ENCODE results near the gene EFCAB6.

Gene EFCAB6

DNA sequence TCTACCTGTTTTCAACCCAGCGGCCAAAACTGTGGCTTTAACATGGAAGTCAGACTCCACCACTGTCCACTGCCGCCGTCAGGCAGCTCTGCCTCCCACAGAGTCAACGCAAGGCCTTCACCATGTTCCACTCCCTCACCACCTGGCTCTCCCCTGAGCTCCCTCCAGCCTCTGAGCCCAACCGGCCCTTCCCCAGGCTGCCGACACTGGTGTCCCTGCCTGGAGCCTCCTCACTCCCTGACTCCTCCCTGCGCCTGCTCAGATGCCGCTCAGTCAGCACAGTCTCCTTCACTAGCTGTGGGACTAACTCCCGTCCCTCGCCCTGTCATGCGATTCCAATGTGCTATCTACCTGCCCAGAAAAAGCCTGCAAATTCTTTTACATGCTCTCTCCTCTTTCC is 33.9 kb upstream of the EFCAB6 start:
- no peak for DNase-seq

DNA sequence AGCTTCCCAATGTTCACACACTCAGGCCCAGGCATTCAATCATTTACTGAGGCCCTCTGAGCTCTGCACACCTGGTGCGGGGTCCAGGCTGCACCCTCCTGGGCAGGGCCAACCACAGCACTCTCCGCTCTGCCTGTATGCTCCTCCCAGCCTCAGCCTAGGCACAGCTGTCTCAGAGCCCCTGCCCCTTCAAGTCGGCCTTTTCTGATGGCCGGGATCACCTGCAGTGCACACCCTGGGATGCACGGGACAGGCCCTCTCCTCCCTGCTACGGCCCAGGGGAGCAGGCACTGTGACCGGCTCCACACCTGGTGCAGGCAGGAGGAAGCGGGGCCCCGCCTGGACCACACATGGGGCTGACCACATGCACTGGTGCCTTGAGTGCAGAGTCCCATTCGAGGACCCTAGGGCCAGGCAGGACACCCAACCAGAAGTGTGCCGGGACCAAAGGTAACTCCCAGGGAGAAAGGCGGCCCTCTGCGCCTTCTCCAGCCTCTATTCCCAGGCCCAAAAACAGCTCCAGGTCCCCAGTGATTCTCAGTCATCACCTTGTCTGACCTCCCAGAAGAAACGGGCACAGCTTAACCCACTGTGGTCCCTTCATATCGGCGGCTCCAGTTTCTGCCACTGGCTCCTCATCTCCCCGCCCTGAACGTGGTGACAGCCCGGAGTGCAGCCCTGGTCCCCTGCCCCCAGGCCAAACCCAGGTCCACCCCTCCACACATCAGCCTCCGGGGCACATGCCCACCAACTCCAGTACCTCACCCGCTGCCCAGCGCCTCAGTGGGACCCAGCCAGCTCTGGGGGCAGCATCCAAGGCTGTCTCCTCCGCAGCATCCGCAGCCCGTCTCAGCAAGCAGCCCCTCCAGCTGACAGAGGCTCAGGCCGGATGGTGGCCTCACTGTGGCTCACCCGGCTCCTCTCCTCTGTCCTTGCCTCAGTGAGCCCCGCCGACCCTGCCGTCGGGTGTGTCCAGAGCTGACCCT is 32.7 kb upstream of the EFCAB6 start:
- no peak for DNase-seq

GRCh38 chr22:43843783-43844530 is 31.9 kb upstream of the EFCAB6 start:
- no peak for DNase-seq

DNA sequence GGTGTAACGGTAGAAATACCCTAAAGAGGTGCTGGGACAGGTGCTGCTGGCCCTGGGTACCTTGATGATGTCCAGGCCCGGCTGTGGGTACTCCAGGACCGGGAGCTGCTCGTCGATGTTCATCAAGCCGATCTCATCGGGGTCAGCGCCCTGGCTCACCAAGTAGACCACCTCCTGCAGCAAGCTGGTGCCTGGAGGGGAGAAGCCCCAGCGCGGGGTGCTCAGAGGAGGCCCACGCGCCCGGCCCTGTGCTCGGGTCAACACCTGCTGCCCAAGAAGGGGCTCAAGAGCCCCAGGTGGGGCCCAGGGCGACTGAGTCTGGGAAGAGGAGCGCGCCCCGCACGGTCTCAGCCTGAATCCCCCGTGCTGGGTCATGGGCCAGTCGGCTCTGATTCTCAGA is 29.6 kb upstream of the EFCAB6 start:
- DNase-seq, result no peak

DNA sequence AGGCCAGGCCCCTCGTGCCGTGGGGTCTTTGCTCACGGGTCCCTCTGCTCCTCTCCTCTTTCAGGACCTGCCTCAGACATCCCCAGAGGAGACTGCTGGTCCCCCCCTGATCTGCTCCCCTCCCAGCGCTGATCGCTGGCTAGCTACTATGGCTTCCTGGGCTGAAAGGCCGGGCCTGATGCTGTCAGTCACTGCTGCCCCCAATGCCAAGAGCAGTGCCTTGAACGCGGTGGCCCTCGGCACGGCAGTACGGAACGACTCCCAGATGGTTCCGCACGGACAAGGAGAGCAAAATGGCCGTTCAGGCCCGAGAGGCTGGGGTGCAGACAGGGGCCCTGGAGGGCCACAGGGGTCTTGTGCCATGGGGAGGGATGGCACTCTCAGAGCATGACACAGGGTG is 28.7 kb upstream of the EFCAB6 start:
- DNase-seq, result no peak

DNA sequence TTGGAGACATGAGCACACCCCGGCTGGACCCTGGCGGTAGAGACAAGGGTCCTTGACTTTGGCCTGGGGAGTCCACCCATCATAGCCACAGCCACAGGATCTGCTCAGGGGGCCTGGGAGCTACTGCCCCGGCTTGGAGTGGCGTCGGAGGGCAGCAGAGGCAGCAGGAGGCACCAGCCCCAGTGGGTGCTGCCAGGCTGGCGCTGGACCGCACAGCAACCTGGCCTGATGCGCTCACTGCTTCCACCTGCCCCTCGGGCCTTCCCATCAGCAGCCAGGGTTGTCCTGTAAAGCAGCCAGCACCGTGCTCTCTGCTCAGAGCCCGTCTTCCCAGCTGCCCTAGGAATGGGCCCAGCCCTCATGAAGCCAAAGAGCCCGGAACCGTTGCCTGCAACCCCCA is 28.3 kb upstream of the EFCAB6 start:
- DNase-seq, result no peak

- no peak for DNase-seq
Measured at GRCh38 chr22:43839781-43840180, 27.7 kb upstream of the EFCAB6 start.

DNA sequence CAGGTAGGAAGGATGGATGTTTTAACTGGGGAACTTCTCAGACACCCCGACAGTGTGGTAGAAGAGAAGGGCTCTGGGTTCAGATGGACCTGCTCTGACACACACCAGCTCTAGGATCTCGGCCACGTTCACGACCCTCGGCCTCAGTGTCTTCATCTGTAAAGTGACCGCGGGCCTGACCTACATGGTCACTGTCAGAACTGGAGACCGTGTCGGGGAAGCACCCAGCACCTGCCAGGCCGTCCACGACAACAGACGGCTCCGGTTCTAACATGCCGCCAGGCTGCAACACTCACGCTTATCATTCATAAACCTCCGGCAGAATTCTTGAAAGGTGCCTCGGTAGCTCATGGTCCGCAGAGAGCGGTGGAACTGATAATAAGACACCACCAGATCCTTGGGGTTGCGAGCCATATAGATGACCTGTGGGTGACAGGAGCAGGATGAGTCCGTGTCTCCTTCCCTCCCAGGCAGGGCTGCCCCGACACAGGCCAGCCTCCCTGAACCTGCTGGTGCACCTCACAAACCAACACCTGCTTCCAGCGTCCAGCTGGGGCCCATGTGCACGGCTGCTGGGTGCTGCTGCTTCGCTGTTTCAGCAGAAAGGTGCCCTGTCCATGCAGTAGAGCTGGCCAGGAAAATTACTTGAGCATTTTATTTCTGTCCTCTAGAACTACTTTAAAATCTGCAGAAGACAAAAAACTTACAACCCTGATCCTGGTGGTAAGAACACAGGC is 26.6 kb upstream of the EFCAB6 start:
- DNase-seq, result no peak

DNA sequence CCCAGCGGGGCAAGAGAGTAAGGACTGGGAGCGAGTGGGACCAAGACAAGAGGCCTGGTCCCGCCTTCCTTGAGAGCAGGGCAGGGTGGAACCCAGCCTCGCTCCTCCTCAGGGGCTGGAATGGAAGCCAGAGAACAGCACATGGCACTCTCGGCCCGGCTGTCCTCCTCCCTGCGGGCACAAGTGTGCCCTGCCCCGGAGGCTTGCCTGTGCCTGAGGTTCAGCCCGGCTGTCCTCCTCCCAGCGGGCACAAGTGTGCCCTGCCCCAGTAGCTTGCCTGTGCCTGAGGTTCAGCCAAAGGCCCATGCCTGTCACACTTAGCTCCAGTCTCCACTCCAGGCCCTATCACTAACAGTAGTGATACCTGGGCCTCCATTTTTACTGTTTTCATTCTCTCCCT is 26.1 kb upstream of the EFCAB6 start:
- DNase-seq, result no peak

- no peak for DNase-seq
Measured at GRCh38 chr22:43837666-43838065, 25.6 kb upstream of the EFCAB6 start.

- DNase-seq, result no peak
Measured at GRCh38 chr22:43835736-43836135, 23.6 kb upstream of the EFCAB6 start.

DNA sequence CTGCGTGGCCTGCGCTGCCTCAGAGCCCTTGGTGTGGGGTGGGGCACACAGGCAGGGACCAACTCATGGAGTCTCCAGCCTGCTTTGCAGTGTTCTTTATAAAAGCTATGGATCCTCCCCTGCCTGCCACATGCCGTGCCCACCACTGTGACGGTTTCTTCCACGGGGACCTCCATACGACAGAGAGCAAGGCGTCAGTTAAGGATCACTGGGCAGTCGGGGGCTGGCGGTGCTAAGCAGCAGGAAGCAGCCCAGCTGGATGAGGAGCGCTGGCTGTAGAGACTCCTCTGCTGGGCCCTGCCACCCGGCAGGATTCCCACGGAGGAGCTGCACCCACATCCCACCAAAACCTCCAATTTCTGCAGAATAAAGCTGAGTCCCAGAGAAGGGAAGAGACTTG is 23.1 kb upstream of the EFCAB6 start:
- DNase-seq, result no peak

- DNase-seq, result no peak
Measured at GRCh38 chr22:43833286-43834240, 21.5 kb upstream of the EFCAB6 start.

- DNase-seq, result no peak
Measured at GRCh38 chr22:43832393-43833265, 20.5 kb upstream of the EFCAB6 start.

DNA sequence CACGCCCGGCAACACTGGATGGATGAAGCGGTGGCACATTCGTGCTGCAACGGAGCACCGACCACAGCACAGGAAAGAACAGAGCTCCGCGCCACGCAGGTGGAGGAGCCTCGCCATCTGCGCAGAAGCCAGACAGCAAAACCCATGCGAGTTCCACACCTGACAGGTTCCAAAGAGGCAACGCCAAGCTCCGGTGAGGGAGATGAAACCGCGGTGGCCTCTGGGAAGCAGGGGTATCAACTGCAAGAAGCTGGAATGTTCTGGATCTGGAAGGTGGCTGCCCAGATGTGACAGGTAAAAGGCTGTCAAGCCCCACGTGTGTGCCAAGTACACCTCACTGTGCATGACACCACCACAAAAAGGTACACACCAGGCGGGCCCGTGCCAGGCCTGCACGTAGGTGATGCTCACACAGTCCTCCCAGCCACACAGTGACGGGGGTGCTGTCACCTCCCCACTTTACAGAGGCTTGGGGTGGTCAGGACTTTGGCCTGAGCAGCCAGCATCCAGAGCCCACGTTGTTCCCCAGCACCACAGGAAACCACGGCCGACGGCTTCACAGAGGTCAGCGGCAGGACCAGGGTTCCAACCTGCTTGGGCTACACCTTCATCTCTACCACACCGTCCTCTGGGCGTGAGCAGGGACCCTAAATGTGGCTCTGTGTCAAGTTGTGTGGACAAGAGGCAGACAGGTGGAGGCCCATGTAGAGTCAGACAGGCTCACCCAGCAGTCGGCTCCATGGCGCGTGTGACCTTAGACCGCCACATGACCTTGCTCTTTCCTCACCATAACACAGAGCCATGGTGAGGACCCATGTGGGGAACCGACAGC is 19.7 kb upstream of the EFCAB6 start:
- no peak for DNase-seq

- no peak for DNase-seq
Measured at GRCh38 chr22:43830931-43831560, 18.9 kb upstream of the EFCAB6 start.

DNA sequence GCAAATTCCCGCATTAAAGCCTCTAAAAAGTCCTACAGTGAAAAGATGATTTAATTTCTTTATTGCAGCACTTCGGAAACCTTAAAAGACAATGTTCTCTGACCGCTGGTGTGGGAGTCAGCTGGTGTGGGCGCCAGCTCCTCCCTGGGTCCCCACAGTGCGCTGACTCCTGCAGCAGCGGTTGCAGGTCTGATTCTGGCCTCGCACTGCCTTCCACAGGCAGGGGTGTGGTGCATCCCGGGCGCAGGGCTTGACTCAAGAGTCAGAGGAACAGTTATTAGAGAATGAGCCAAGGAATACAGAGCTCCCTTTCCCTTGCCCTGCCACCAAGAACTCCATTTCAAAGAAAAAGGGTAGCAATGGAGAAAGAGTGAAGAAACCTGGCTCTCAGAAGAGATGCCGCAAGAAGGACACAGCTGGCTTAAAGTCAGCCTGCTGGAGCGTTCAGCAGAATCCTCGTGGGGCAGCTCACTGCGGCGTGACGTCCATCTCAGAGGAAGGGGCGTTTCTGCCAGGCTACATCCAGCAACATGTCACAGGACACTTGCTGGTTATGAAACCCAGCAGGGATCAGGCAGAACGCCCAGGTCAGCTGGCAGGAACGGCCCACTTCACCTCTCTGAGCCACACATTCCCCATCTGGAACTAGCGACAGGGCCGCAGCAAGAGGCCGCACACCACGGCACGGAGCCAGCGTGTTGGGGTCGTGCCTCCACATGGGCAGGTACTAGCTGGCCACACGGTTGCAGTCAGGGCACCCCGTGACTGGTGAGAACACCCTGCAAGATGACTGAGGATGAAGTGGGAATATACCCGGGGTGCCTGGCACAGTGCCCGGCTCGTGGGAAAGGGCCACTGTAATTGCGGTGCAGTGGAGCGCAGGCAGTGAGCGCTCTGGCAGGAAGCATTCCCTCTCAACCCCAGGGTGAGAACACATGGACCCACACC is 18.1 kb upstream of the EFCAB6 start:
- no peak for DNase-seq

GRCh38 chr22:43828998-43829782 is 17.1 kb upstream of the EFCAB6 start:
- DNase-seq, result no peak

All from kidney glomerular epithelial cell (primary cell).